C4-2B (cell line): ENCODE results near the gene SLC25A11.

Source experiments
- CTCF ChIP-seq: fragments of 450-650 bp; conservative IDR thresholded peaks from 2 replicates; pipeline ENCODE4 v1.5.1; 2017; ENCODE audit warnings: mild to moderate bottlenecking
- ZFX ChIP-seq: fragments of 450-650 bp; IDR thresholded peaks from 2 replicates; pipeline ENCODE4 v1.6.1; 2017

GRCh38 chr17:4902540-4902939, 37.3 kb downstream of the SLC25A11 start:
- TF ChIP-seq CTCF = no peak
- no peak for TF ChIP-seq ZFX
